GM21367 (cell line): Measurements from ENCODE around the gene LST1.
"Not testable (repeated sequence)": the region's sequence is repeated elsewhere in the genome, so short reads cannot be mapped to it uniquely, and the experiment has no call there.

Experiments
- ATAC-seq: cut with Tn5 transposase; IDR thresholded peaks from one replicate; pipeline ENCODE4 v1.9.1; 2021; ENCODE audit not compliant: unreplicated experiment

Gene LST1

DNA sequence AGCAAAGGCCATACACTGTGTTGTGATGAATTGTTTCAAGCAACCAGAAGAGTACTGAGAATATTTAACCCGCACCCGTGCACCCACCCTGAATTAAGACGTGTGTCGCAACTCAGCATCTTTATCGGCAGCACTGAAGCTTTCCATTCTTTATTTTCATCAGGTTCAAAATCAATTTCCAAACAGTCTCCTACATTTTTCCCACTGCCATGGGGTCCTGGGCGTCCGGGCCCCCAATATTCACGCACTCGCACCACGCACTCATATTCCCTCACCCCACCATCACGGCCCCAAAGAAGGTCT, 5.7 kb upstream of the LST1 start:
- ATAC-seq, result no peak

DNA sequence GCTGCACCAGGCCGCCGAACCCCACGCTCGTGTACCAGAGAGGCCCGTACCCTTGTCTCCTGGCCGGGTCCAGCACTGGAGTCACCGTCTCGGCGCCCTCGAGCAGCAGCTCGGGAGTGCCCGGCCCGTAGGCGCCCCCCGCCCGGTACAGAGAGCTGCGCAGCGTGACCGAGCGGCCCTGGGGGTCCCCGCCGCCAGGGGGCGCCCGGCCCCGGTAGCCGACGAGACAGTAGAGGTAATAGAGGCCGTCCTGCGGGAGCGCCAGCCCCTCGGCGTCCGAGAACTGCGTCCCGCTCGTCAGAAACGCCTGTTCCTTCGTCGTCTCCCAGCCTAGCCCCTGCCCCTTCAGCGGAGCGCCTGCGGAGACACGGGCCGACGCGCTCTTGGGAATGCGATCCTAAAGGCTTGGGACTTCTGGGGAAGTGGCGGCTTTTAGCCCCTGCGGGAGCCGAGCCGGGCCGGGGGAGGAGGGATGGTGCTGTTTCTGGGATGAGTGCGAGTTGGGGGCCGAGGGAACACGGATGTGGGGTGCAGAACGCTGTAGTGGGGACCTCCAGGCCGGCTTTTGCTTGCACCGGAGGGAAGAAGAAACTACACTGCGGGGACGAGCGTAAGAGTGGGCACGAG, 5.2 kb upstream of the LST1 start:
- peak; percentile 43 for ATAC-seq

DNA sequence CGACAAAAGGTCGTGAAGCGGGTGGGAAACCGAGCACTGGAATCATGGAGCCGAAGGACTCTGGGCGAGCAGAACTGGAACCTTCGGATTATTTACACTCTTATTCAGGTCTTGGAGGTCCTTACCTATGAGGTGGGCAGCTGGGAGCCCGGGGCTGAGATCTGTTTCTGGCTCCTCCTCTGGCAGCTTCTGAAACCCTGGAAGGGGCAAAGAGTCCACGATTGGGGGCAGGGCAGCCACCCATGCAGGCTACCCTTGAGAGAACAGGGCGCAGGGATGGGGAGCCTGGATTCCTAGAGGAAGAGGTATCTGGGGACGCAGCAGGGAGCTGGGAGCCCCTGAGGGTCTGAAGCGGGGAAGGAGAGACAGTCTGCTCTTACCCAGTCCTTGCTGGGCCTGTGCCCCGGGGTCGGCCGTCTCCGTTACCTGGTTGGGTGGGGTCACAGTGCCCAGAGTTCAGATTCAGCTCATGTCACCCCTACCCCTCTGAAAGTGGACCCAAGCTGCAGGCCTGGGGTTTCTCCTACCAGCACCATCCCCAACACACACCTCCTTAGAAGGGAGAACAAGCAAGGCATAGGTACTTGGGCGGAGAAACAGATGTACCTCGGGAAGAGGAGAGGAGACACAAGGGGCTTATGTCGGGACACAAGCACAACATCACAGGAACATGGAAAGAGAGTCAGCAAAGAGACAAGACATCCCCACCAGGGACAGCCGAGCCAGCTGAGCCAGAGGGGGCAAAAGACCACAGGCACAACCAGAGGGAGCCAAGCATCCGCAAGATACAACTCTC, 4.4 kb upstream of the LST1 start:
- ATAC-seq, result no peak

DNA sequence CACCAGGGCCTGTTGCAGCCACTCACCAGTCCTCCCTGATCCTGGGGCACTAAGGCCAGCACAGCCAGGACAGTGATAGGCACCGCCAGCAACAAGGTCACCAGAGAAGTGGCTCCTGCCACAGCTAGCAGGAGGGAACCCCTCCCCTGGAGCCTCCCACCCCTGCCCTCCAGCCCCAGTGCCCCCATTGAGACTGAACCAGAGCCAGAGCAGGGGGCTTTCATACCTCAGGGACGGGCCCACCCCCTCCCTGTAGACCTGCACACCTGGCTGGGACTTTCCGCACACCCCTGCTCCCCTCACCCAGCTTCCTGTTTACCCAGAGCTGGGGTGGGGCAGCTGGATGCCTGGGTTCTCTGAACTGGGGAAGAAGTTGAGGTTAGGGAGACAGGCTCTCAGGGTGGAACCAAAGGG, 3.8 kb upstream of the LST1 start, which contains the start of gene LTB:
Gene LTB, minus strand, starts transcription at position 195 of the 414 bp plus-strand sequence. Its CDS starts 7 bp downstream, at position 188.
- ATAC-seq, result no peak

DNA sequence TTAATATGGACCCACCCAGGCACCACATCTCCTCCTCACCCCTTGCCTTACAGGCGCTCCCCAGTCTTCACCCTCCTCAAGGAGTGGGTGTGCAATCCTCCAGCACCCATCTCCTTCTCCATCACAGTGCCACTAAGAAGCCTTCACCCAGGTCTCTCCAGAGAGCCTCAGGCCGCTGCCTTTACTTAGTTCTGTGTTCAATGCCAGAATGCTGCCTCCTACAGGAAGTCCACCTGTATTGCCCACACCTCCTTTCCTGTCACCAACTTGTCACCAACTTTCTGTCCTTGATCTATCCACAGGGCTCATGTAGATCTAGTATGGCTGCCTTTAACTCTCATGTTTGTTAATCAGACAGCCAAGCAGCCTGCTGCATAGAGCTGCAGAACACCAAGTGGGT, 586 bp upstream of the LST1 start:
- no peak for ATAC-seq

DNA sequence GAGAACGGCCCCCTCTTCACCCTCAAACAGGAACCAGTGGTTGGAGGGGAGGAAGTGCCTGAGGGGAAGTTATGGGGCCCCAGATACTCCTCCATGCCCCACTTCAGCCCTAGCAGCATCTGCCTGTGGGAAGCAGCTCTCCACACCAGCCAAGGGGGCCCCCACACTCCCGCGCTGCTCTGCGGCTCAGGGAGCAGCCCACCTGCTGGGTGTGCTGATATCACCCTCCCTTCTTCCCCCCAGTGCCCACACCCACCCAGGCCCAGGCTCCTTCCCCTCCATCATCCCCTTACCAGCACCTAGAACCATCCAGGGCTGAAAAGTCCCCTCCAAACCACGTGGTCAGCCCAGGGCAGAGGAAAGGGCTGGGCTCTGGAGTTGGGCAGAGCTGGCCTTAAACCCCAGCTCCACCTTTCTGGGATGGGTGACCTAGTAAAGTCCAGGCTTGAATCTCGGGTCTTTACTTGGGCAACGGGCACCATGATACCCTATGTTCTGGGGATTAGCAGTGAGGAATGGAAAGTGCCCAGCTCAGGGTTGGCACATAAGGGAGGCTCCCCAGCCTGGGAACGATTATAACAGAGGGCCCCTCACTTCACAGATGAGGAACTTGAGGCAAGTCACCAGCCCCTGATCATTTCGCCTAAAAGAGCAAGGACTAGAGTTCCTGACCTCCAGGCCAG, 663 bp downstream of the LST1 start:
- no peak for ATAC-seq

DNA sequence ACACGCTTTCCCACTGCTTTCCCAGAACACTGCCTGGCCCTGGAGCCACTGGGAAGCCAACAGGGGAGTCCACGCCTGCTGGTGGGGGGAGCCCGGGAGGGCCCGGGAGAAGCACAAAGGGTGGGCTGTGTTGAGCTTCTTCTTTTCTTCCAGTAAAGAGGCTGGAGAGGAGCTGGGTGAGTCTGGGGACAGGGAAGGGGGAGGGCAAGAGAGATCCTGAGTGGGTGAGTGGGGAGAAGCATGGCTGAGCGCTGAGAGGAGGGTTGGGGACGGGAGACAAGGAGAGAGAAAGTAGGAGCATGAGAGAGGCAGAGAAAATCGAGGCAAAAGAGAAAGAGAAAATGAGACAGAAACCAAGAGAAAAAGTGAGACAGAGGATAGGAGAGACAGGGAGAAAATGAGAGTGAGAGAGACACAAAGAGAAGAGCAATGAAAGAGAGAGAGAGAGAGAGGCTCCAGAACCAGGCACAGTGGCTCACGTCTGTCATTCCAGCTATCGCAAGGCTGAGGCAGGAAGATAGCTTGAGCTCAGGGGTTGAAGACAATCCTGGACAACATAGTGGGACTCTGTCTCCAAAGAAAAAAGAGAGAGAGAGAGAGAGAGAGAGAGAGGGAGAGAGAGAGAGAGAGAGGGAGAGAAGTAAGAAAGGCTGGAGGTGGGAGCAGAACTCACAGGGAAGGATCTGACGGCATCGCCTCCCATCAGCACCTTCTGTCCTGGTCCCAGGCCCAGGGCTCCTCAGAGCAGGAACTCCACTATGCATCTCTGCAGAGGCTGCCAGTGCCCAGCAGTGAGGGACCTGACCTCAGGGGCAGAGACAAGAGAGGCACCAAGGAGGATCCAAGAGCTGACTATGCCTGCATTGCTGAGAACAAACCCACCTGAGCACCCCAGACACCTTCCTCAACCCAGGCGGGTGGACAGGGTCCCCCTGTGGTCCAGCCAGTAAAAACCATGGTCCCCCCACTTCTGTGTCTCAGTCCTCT, 2.0 kb downstream of the LST1 start:
- ATAC-seq, result no peak

DNA sequence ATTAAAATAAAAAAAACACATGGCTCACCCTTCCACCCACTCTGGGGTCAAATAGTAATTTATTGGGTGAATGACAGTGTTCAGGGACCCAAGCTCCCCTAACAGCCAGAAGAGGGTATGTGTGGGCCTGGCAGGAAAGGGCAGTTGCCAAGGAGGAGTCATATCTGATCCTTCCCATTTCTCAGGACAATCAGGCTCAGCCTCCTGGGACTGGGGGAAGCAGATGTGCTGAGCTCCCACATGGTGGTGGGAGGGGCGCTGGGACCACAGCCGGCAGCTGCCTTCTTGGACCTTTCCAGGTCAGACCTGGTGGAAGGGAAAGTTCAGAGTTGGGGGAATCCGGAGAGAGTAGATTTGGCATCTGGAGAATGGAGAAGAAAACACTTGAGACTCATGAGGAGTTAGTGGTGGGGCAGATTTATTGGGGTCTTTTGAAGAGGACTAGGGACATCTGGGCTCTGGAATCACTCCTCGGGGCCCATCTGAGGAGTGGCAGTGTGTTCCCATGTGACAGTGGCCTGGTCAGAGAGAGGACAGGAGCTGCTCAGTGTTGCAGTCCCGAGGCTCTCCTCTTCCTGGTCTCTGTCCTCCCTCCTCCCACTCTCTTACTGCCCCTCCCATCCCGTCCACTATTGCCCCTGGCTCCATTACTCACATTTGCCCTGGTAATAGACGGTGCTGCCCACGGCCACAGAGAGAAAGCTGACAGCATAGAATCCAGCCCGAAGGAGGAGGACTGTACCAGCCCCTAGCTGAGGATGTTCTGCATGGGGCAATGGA, 3.0 kb downstream of the LST1 start:
- no peak for ATAC-seq

DNA sequence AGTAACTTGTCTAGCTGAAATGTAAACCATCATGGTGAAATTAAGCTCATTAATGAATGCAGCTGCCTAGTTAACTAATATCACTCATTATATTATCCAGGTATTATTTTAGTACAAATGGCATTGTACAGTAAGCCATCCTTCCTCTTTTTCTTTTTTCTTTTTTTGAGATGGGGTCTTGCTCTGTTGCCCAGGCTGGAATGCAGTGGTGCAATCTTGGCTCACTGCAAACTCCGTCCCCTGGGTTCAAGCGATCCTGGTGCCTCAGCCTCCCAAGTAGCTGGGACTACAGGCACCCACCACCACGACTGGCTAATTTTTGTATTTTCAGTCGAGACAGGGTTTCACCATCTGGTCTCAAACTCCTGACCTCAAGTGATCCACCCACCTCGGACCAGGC, 4.6 kb downstream of the LST1 start:
- ATAC-seq, result not testable (repeated sequence)

DNA sequence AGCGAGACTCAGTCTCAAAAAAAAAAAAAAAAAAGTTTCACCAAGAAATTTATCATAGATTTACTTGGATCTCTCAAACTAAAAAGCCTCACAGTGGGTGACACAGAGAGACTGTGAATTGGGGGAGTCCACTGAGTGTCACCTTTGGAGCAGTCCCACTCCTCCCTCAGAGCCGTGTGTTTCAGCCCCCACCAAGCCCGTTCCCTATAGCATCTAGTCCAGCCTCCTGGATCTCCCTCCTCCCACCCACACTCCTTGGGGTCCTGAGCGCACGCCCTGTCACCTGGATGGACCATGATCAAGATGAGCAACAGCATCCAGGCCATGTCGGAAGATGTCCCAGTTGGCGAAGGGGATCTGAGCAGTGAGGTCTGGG, 6.3 kb downstream of the LST1 start:
- ATAC-seq, result no peak

DNA sequence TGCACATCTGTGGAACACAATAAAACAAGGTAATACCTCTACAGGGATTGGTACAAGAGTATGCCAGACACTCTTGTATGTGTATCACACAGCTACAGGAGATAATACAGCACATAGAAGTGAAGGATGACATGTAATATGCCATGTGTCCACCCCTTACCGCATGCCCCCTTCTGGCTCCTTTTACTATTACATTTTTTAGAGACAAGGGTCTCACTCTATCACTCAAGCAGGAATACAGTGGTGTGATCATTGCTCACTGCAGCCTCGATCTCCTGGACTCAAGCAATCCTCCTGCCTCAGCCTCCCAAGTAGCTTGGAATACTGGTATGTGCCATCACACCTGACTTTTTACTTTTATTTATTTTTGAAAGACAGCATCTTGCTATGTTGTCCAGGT, 10.9 kb downstream of the LST1 start:
- no peak for ATAC-seq

DNA sequence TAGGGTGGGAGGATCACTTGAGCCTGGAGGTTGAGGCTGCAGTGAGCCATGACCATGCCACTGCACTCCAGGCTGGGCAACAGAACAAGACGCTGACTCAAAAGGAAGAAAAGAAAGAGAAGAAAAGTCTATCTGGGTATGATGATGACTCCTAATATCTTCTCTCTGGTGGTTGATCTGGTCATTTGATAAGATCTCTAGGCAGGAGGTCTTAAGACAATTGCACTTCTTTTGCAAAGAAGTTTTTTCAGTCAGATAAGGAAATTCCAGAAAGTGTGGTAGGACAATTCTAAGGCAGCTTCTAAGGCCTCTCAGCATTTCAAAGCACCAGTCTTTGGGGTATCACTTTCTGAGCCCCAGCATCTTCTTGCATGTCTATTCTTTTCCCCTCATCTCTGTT, 21.2 kb downstream of the LST1 start:
- ATAC-seq, result no peak

DNA sequence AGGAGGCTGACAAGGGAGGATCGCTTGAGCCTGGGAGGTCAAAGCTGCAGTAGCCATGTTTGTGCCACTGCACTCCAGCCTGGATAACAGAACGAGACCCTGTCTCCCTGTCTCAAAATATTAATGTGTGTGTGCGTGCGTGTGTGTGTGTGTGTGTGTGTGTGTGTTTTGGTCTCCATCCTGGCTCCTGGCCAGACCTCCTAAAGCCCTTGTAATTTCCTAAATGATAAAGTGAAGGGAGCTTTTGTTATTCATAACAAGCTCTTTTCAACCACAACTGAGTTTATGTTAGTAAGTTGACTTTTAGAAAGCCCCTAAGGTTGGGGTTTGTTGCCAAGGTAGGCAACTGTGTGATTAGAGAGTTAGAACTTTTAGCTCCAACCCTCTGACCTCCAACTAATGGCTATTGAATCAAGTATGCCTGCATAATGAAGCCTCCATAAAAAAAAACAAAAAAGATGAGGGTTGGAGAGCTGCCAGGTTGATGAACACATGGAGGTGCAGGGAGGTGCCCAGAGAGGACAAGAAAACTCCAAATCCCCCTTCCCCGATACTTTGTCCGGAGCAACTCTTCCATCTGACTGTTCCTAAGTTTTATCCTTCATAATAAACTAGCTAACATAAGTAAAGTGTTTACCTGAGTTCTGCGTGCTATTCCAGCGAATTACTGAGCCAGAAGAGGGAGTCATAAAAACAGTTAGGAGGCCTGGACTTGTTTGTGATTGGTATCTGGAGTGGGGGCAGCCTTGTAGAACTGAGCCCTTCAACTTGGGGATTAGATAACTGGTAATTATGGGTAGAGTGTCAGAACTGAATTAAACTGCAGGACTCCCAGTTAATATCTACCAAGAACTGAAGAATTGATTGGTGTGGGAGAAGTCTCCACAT, 23.7 kb downstream of the LST1 start:
- no peak for ATAC-seq

DNA sequence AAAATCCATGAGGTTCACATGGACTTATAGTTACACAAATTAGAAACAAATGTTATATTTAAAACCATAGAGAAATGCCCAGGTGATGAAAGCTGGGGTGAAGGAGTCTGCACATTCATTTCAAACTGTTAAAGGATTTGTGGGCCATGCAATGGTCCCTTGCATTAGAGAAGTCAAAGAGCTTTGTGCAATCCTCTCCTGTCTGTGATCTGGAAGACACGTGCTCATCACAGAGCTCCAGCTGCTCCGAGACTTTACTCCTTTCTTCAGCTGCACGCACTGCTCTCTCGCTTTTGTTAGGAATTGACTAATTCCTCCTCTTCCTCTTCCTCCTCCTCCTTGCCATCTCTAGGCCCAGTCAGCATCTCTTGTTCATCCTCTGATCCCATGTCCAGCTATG, 24.9 kb downstream of the LST1 start:
- ATAC-seq, result no peak

DNA sequence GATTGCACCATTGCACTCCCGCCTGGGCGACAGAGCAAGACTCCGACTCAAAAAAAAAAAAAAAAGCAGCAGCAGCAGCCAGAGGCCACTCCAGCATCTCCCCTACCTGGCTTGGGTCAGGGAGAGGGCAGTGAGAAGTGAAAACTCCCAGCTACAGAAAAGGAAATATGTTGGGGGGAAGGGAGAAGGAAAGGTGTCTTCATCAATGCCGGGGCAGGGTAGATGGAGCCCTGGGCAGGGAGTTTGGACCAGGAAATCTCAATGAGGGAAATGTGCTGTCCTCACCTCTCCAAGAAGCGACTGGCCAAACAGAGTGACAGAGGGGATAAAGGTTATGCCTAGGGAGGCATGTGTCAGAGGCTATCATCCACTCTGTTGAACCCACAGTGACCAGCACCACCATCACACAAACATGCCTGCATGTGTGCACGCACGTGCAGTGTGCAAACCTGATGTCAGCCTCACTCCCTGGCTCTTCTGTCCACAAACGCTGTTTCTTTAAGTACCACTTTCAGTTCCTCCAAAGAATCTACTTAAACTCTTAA, 28.1 kb downstream of the LST1 start:
- ATAC-seq, result no peak

DNA sequence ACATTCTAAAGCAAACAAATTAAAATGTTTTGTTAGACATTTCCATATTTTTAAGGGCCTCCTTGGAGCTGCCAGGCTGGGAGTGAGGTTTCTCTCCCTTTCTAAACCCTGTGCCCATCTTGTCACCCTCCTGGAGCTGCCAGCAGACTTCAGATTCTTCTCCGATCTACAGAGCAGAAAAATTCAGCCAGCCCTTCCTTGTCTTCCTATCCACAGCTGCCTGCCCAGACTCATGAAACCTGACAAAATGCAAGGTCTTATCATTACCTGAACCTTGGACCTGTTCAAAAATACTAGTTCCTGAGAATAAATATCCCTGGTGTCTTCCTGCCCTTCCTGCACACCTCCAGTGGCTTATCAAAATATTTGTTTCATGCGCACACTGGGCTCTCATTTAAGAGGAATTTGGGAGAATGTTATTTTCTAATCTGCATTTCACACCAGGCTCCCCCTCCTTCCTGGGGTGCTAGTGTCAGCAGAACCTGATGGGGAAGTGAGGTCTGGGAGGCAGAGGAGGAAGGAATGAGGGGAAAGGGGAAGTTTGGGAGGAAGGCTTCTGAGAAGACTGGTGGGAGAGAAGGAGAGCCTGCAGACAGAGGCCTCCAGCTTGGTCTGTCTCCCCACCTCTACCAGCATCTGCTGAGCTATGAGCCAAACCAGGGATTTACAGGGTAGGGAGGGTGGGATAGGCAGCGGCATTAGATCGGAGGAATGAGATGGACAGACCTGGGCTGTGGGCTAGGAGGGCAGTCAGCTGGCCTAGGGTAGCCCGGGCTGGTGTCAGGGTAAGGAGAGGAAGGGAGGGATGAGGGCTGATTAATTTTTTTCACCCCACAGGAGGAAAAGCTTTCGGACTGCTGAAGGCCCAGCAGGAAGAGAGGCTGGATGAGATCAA, 28.9 kb downstream of the LST1 start, which contains the start of gene AIF1:
Gene AIF1, plus strand, starts transcription at position 551 of the 895 bp plus-strand sequence. Its CDS starts 96 bp downstream, at position 647.
- no peak for ATAC-seq

DNA sequence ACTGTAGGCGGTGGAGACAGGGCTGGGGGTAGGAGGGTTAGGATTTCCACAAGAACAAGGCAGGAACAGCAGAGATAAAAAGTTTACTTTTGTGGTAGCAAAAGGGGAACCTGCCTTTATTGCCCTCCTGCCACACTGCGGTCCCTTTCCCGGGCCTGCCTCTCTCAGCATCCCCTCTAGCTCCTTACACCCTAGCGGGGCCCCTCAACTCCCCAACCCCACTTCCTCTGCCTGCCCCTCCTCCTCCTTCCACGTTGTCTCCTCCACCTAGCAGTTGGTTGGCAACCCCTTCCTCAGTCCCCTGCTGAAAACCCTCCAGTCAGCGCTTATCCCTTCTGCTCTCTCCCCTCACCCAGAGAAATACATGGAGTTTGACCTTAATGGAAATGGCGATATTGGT, 29.7 kb downstream of the LST1 start:
- no peak for ATAC-seq

DNA sequence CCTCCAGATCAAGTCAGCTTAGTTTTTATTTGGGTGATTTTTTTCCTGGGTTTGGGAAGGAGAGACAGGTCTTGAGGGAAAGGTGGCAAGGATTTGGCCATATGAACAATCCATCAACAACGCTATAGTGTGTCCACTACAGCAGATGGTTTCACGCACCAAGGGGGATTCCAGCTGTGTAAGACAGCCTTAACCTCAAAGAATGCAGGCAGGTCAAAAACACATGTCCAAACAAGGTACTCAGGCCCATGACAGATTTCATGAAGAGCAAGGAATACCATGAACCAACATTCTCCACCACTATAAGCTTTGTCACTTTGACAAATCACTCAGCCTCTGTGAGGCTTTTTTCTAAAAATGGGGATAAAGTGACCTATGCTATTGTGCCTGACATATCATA, 30.9 kb downstream of the LST1 start:
- no peak for ATAC-seq
